ENCODE measurements around the gene CCR5.
"Not testable (repeated sequence)": the region's sequence is repeated elsewhere in the genome, so short reads cannot be mapped to it uniquely, and the experiment has no call there.

The CCR5 gene

GRCh38 chr3:46325645-46326300, 45.0 kb upstream of the CCR5 start:
- H3K4me3 ChIP-seq (ENCODE audit: low read length, poor library complexity, severe bottlenecking) = no peak overlapping the region
- no peaks in the 10 kb centered on the region for H3K9me2 ChIP-seq (replicated peaks; ENCODE audit: low read depth, low read length)
- H2AFZ ChIP-seq (ENCODE audit: low read length) = no peak overlapping the region
- H3K4me1 ChIP-seq (ENCODE audit: insufficient read depth, low read length, poor library complexity, severe bottlenecking) = peaks cover 4% of the 10 kb centered on the region
- peaks cover 7% of the 10 kb centered on the region for H3K27me3 ChIP-seq (ENCODE audit: insufficient read depth, low read length, poor library complexity, severe bottlenecking)
- H3K9ac ChIP-seq (ENCODE audit: low read depth, low read length, poor library complexity, severe bottlenecking) = no peak overlapping the region
- H4K20me1 ChIP-seq (ENCODE audit: insufficient read depth, low read length, poor library complexity, severe bottlenecking) = no peaks in the 10 kb centered on the region
- H3F3A ChIP-seq (ENCODE audit: low read depth) = no peaks in the 10 kb centered on the region
- H3K9me3 ChIP-seq (ENCODE audit: insufficient read depth, low read depth, low read length) = no peaks in the 10 kb centered on the region
- no peaks in the 10 kb centered on the region for H3K79me2 ChIP-seq (ENCODE audit: insufficient read depth, low read length)
- H3K4me2 ChIP-seq (ENCODE audit: low read depth, low read length, poor library complexity, severe bottlenecking) = no peak overlapping the region
- H3K36me3 ChIP-seq (ENCODE audit: insufficient read depth, low read length) = no peaks in the 10 kb centered on the region
- TF ChIP-seq CTCF (conservative IDR thresholded peaks at IDR 0.05; ENCODE audit: low read length) (no peak), EZH2phosphoT487 (IDR thresholded peaks at IDR 0.05; ENCODE audit: borderline replicate concordance) (no peak)

GRCh38 chr3:46330676-46331075, 40.1 kb upstream of the CCR5 start:
- H3K36me3 ChIP-seq (ENCODE audit: insufficient read depth, low read length); H3K4me1 ChIP-seq (ENCODE audit: insufficient read depth, low read length, poor library complexity, severe bottlenecking); H3K4me2 ChIP-seq (ENCODE audit: low read depth, low read length, poor library complexity, severe bottlenecking); H3K9me2 ChIP-seq (replicated peaks; ENCODE audit: low read depth, low read length); H3K4me3 ChIP-seq (ENCODE audit: low read length, poor library complexity, severe bottlenecking); H2AFZ ChIP-seq (ENCODE audit: low read length); H4K20me1 ChIP-seq (ENCODE audit: insufficient read depth, low read length, poor library complexity, severe bottlenecking); H3K9me3 ChIP-seq (ENCODE audit: insufficient read depth, low read depth, low read length); H3K79me2 ChIP-seq (ENCODE audit: insufficient read depth, low read length); H3K27me3 ChIP-seq (ENCODE audit: insufficient read depth, low read length, poor library complexity, severe bottlenecking); H3F3A ChIP-seq (ENCODE audit: low read depth); H3K9ac ChIP-seq (ENCODE audit: low read depth, low read length, poor library complexity, severe bottlenecking): not testable (repeated sequence)

GRCh38 chr3:46334741-46335478, 35.8 kb upstream of the CCR5 start:
- H4K20me1 ChIP-seq (ENCODE audit: insufficient read depth, low read length, poor library complexity, severe bottlenecking) = no peaks in the 10 kb centered on the region
- H3K27me3 ChIP-seq (ENCODE audit: insufficient read depth, low read length, poor library complexity, severe bottlenecking) = no peaks in the 10 kb centered on the region
- TF ChIP-seq CTCF (conservative IDR thresholded peaks at IDR 0.05; ENCODE audit: low read length) (no peak), EZH2phosphoT487 (IDR thresholded peaks at IDR 0.05; ENCODE audit: borderline replicate concordance) (no peak)
- H3K4me2 ChIP-seq (ENCODE audit: low read depth, low read length, poor library complexity, severe bottlenecking) = no peak overlapping the region
- H3K4me3 ChIP-seq (ENCODE audit: low read length, poor library complexity, severe bottlenecking) = no peak overlapping the region
- H3K36me3 ChIP-seq (ENCODE audit: insufficient read depth, low read length) = no peaks in the 10 kb centered on the region
- peaks cover 8% of the 10 kb centered on the region for H3K4me1 ChIP-seq (ENCODE audit: insufficient read depth, low read length, poor library complexity, severe bottlenecking)
- no peaks in the 10 kb centered on the region for H3F3A ChIP-seq (ENCODE audit: low read depth)
- no peaks in the 10 kb centered on the region for H3K79me2 ChIP-seq (ENCODE audit: insufficient read depth, low read length)
- no peak overlapping the region for H2AFZ ChIP-seq (ENCODE audit: low read length)
- H3K9ac ChIP-seq (ENCODE audit: low read depth, low read length, poor library complexity, severe bottlenecking) = no peak overlapping the region
- H3K9me3 ChIP-seq (ENCODE audit: insufficient read depth, low read depth, low read length) = peaks cover 9% of the 10 kb centered on the region; the same call in 1 of the 2 replicates
- H3K9me2 ChIP-seq (replicated peaks; ENCODE audit: low read depth, low read length) = no peaks in the 10 kb centered on the region
